HEK293 (cell line): ENCODE data around the gene PTGIS.
A peak's percentile ranks its signal among the peaks of the same experiment; 100 is the strongest.

ENCODE experiments used
- KLF10 ChIP-seq: fragments of 450-650 bp; IDR thresholded peaks from 2 replicates; pipeline ENCODE4 v1.5.1; 2018; ENCODE audit warnings: missing biosample characterization, mild to moderate bottlenecking, missing genetic modification characterization
- KLF16 ChIP-seq: fragments of 450-650 bp; formaldehyde crosslinking; IDR thresholded peaks from 2 replicates; pipeline ENCODE4 v1.5.1; 2017; ENCODE audit warnings: missing biosample characterization, missing genetic modification characterization
- KLF8 ChIP-seq: fragments of 450-650 bp; formaldehyde crosslinking; IDR thresholded peaks from 2 replicates; pipeline ENCODE4 v1.5.1; 2016; ENCODE audit warnings: missing biosample characterization, missing genetic modification characterization
- KLF9 ChIP-seq: fragments of 450-650 bp; formaldehyde crosslinking; IDR thresholded peaks from 2 replicates; pipeline ENCODE4 v1.5.1; 2016; ENCODE audit warnings: missing biosample characterization, missing genetic modification characterization, low read depth
- SALL2 ChIP-seq: fragments of 450-650 bp; formaldehyde crosslinking; IDR thresholded peaks from 2 replicates; pipeline ENCODE4 v1.5.0; 2017; ENCODE audit warnings: missing biosample characterization, mild to moderate bottlenecking, missing genetic modification characterization, borderline replicate concordance
- SETDB1 ChIP-seq: IDR thresholded peaks from one replicate; pipeline ENCODE4 v1.6.1; 2017; ENCODE audit warnings: mild to moderate bottlenecking, low read length, moderate library complexity, mixed read lengths; ENCODE audit not compliant: insufficient read length
- TCF7L2 ChIP-seq: IDR thresholded peaks from 2 replicates; pipeline ENCODE4 v1.6.1; 2011; ENCODE audit warnings: low read depth, mild to moderate bottlenecking, inconsistent platforms, low read length, moderate library complexity, borderline replicate concordance
- WT1 ChIP-seq: fragments of 450-650 bp; formaldehyde crosslinking; IDR thresholded peaks from 2 replicates; pipeline ENCODE4 v1.5.1; 2016; ENCODE audit warnings: missing biosample characterization, missing genetic modification characterization
- ZBTB20 ChIP-seq: fragments of 450-650 bp; formaldehyde crosslinking; IDR thresholded peaks from 2 replicates; pipeline ENCODE4 v1.5.1; 2016; ENCODE audit warnings: missing biosample characterization, missing genetic modification characterization
- ZFP3 ChIP-seq: fragments of 450-650 bp; formaldehyde crosslinking; IDR thresholded peaks from 2 replicates; pipeline ENCODE4 v1.5.1; 2016; ENCODE audit warnings: low read depth, missing biosample characterization, missing genetic modification characterization
- ZNF2 ChIP-seq: fragments of 450-650 bp; formaldehyde crosslinking; IDR thresholded peaks from 2 replicates; pipeline ENCODE4 v1.5.1; 2016; ENCODE audit warnings: missing biosample characterization, missing genetic modification characterization
- ZNF211 ChIP-seq: fragments of 450-650 bp; formaldehyde crosslinking; IDR thresholded peaks from 2 replicates; pipeline ENCODE4 v1.5.1; 2016; ENCODE audit warnings: low read depth, missing biosample characterization, missing genetic modification characterization
- ZNF473 ChIP-seq: fragments of 450-650 bp; formaldehyde crosslinking; IDR thresholded peaks from 2 replicates; pipeline ENCODE4 v1.5.1; 2017; ENCODE audit warnings: missing biosample characterization, missing genetic modification characterization
- ZNF600 ChIP-seq: fragments of 450-650 bp; formaldehyde crosslinking; IDR thresholded peaks from 2 replicates; pipeline ENCODE4 v1.5.1; 2016; ENCODE audit warnings: missing biosample characterization, missing genetic modification characterization
- ZNF624 ChIP-seq: fragments of 450-650 bp; formaldehyde crosslinking; IDR thresholded peaks from 2 replicates; pipeline ENCODE4 v1.5.1; 2017; ENCODE audit warnings: missing biosample characterization, missing genetic modification characterization
- ZNF629 ChIP-seq: fragments of 450-650 bp; formaldehyde crosslinking; IDR thresholded peaks from 2 replicates; pipeline ENCODE4 v1.5.1; 2017; ENCODE audit warnings: missing biosample characterization, missing genetic modification characterization
- ZNF660 ChIP-seq: fragments of 450-650 bp; IDR thresholded peaks from 2 replicates; pipeline ENCODE4 v1.5.1; 2018; ENCODE audit warnings: missing biosample characterization, mild to moderate bottlenecking, missing genetic modification characterization
- ZNF664 ChIP-seq: fragments of 450-650 bp; formaldehyde crosslinking; IDR thresholded peaks from 2 replicates; pipeline ENCODE4 v1.5.1; 2016; ENCODE audit warnings: missing biosample characterization, missing genetic modification characterization
- ZNF777 ChIP-seq: fragments of 450-650 bp; formaldehyde crosslinking; IDR thresholded peaks from 2 replicates; pipeline ENCODE4 v1.5.1; 2017; ENCODE audit warnings: missing biosample characterization, missing genetic modification characterization, borderline replicate concordance
- ZNF792 ChIP-seq: fragments of 450-650 bp; formaldehyde crosslinking; IDR thresholded peaks from 2 replicates; pipeline ENCODE4 v1.5.1; 2016; ENCODE audit warnings: missing biosample characterization, missing genetic modification characterization
- TF ChIP-seq, protein P1 (sequence below): fragments of 450-650 bp; formaldehyde crosslinking; IDR thresholded peaks from 2 replicates; pipeline ENCODE4 v1.5.1; 2016; ENCODE audit warnings: missing biosample characterization, missing genetic modification characterization
- TF ChIP-seq, protein P2 (sequence below): fragments of 450-650 bp; formaldehyde crosslinking; IDR thresholded peaks from 2 replicates; pipeline ENCODE4 v1.5.1; 2016; ENCODE audit warnings: missing biosample characterization, missing genetic modification characterization
- TF ChIP-seq, protein P3 (sequence below): fragments of 450-650 bp; formaldehyde crosslinking; IDR thresholded peaks from 2 replicates; pipeline ENCODE4 v1.5.1; 2016; ENCODE audit warnings: missing biosample characterization, missing genetic modification characterization
- TF ChIP-seq, protein P4 (sequence below): fragments of 450-650 bp; formaldehyde crosslinking; IDR thresholded peaks from 2 replicates; pipeline ENCODE4 v1.5.1; 2016; ENCODE audit warnings: missing biosample characterization, missing genetic modification characterization

Gene PTGIS

DNA sequence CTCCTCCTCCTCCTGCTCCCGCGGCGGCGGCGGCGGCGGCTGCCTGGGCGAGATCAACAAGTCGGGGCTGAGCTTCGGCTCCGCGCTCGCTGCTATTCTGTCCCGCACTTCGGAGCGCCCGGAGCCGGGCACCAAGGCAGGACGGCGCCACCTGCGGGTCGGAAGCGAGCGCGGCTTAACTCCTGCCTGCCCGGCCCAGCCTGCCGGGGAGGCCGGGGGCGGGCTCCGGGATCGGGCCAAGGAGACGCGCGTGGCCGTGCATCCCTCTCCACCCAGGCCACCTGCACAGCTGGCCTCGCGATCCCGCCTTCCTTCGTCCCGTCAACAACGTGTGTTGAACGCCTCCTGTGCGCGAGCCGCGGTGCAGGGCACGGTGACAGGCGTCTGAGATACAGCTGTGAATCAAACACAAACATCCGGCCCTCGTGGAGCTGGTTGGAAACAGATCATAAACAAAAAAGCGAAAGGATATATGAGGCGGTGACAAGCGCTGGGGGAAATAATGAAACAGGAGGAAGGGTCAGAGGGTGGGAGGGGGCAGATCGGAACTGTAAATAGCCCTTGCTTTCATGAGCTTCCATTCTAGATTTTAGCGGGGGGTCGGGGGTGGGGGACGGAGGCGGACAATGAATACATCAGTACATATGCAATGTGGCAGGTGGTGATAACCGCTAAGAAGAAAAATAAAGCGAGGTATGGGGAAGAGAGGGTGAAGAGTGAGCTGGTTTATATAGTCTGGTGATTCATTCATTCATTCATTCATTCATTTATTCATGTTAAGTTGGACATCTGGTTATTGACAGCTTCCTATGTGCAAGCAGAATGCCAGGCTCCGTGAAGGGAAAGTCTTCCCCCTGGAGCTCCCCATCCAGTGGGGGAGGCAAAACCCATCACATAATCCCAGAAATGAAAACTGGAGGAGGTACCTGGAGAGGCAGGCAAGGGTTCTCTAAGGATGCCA is 83.5 kb downstream of the PTGIS start (continued):
- TF ChIP-seq, protein P1, sequence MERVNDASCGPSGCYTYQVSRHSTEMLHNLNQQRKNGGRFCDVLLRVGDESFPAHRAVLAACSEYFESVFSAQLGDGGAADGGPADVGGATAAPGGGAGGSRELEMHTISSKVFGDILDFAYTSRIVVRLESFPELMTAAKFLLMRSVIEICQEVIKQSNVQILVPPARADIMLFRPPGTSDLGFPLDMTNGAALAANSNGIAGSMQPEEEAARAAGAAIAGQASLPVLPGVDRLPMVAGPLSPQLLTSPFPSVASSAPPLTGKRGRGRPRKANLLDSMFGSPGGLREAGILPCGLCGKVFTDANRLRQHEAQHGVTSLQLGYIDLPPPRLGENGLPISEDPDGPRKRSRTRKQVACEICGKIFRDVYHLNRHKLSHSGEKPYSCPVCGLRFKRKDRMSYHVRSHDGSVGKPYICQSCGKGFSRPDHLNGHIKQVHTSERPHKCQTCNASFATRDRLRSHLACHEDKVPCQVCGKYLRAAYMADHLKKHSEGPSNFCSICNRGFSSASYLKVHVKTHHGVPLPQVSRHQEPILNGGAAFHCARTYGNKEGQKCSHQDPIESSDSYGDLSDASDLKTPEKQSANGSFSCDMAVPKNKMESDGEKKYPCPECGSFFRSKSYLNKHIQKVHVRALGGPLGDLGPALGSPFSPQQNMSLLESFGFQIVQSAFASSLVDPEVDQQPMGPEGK (tag by site-specific recombination) = peak; percentile 66
- TF ChIP-seq ZNF600 (tag by site-specific recombination) = peak; percentile 66
- no peak for TF ChIP-seq ZFP3 (tag by site-specific recombination)
- no peak; the same call in 1 of the 2 replicates for TF ChIP-seq WT1 (tag by site-specific recombination)
- peak; percentile 36 for TF ChIP-seq ZBTB20 (tag by site-specific recombination)
- no peak for TF ChIP-seq SETDB1
- TF ChIP-seq KLF10 (tag by site-specific recombination) = no peak
- 0 out of 2 replicates have a peak, but pooled peaks have one; percentile 20 for TF ChIP-seq ZNF629
- peak; percentile 76 for TF ChIP-seq KLF16
- no peak for TF ChIP-seq SALL2
- TF ChIP-seq, protein P2, sequence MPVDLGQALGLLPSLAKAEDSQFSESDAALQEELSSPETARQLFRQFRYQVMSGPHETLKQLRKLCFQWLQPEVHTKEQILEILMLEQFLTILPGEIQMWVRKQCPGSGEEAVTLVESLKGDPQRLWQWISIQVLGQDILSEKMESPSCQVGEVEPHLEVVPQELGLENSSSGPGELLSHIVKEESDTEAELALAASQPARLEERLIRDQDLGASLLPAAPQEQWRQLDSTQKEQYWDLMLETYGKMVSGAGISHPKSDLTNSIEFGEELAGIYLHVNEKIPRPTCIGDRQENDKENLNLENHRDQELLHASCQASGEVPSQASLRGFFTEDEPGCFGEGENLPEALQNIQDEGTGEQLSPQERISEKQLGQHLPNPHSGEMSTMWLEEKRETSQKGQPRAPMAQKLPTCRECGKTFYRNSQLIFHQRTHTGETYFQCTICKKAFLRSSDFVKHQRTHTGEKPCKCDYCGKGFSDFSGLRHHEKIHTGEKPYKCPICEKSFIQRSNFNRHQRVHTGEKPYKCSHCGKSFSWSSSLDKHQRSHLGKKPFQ (tag by site-specific recombination) = no peak
- TF ChIP-seq KLF9 (tag by site-specific recombination) = peak; percentile 31; the same call in 1 of the 2 replicates
- TF ChIP-seq ZNF664 (tag by site-specific recombination) = no peak
- TF ChIP-seq ZNF2 = peak; percentile 84
- TF ChIP-seq KLF8 = peak; percentile 42; the same call in 1 of the 2 replicates
- TF ChIP-seq ZNF211 (tag by site-specific recombination) = no peak
- no peak for TF ChIP-seq ZNF792
- TF ChIP-seq TCF7L2 = no peak
- TF ChIP-seq, protein P3, sequence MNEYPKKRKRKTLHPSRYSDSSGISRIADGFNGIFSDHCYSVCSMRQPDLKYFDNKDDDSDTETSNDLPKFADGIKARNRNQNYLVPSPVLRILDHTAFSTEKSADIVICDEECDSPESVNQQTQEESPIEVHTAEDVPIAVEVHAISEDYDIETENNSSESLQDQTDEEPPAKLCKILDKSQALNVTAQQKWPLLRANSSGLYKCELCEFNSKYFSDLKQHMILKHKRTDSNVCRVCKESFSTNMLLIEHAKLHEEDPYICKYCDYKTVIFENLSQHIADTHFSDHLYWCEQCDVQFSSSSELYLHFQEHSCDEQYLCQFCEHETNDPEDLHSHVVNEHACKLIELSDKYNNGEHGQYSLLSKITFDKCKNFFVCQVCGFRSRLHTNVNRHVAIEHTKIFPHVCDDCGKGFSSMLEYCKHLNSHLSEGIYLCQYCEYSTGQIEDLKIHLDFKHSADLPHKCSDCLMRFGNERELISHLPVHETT = no peak
- TF ChIP-seq ZNF660 = 0 out of 2 replicates have a peak, but pooled peaks have one; percentile 58
- 0 out of 2 replicates have a peak, but pooled peaks have one; percentile 34 for TF ChIP-seq ZNF777 (tag by site-specific recombination)
- no peak for TF ChIP-seq ZNF473 (tag by site-specific recombination)
- no peak for TF ChIP-seq ZNF624 (tag by site-specific recombination)
- TF ChIP-seq, protein P4, sequence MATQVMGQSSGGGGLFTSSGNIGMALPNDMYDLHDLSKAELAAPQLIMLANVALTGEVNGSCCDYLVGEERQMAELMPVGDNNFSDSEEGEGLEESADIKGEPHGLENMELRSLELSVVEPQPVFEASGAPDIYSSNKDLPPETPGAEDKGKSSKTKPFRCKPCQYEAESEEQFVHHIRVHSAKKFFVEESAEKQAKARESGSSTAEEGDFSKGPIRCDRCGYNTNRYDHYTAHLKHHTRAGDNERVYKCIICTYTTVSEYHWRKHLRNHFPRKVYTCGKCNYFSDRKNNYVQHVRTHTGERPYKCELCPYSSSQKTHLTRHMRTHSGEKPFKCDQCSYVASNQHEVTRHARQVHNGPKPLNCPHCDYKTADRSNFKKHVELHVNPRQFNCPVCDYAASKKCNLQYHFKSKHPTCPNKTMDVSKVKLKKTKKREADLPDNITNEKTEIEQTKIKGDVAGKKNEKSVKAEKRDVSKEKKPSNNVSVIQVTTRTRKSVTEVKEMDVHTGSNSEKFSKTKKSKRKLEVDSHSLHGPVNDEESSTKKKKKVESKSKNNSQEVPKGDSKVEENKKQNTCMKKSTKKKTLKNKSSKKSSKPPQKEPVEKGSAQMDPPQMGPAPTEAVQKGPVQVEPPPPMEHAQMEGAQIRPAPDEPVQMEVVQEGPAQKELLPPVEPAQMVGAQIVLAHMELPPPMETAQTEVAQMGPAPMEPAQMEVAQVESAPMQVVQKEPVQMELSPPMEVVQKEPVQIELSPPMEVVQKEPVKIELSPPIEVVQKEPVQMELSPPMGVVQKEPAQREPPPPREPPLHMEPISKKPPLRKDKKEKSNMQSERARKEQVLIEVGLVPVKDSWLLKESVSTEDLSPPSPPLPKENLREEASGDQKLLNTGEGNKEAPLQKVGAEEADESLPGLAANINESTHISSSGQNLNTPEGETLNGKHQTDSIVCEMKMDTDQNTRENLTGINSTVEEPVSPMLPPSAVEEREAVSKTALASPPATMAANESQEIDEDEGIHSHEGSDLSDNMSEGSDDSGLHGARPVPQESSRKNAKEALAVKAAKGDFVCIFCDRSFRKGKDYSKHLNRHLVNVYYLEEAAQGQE (tag by site-specific recombination) = peak; percentile 67
